Tibial nerve (tissue), 4 donors: ENCODE measurements around the gene ATP6V1C2. TPM values are rescaled to one million over a fixed set of nuclear protein-coding genes. Genes with fewer than 3 reads are reported as not detected.

ENCODE experiments used
- DNase-seq, 2 donors: peaks; one replicate each; pipeline ENCODE4 v3.0.0-alpha.2; 2019; ENCODE audit warnings: low spot score in 2 of 2
- H3K27ac ChIP-seq, 4 donors: fragments of 200-600 bp; sonication (generic) in 3 of 4; one replicate each; pipeline ENCODE4 v1.5.1; 2017 to 2019; ENCODE audit warnings: mild to moderate bottlenecking in 1 of 4
- H3K27me3 ChIP-seq, 2 donors: fragments of 200-600 bp; sonication (generic) in 1 of 2; one replicate each; pipeline versions ENCODE4 v1.5.1 to v1.6.0; 2017 to 2019
- H3K36me3 ChIP-seq, 3 donors: fragments of 200-600 bp; sonication (generic); one replicate each; pipeline ENCODE4 v1.5.1; 2018 to 2019
- H3K4me1 ChIP-seq, 4 donors: fragments of 200-600 bp; sonication (generic) in 3 of 4; one replicate each; pipeline ENCODE4 v1.5.1; 2017 to 2019
- H3K4me3 ChIP-seq, 4 donors: fragments of 200-600 bp; sonication (generic) in 3 of 4; one replicate each; pipeline ENCODE4 v1.5.1; 2017 to 2019; ENCODE audit warnings: mild to moderate bottlenecking in 1 of 4, moderate library complexity in 1 of 4
- H3K9me3 ChIP-seq, 4 donors: fragments of 200-600 bp; sonication (generic) in 3 of 4; one replicate each; pipeline ENCODE4 v1.5.1; 2017 to 2019
- CTCF ChIP-seq, 5 experiments: fragments of 200-600 bp in 3 of 5; fragments of 450-650 bp in 2 of 5; sonication (generic) in 3 of 5; IDR thresholded peaks; one replicate each; pipeline ENCODE4 v1.5.1; 2016 to 2019; ENCODE audit warnings: antibody characterized with exemption in 5 of 5, mild to moderate bottlenecking in 3 of 5, moderate library complexity in 2 of 5
- EP300 ChIP-seq, 2 donors: sonication (generic); formaldehyde crosslinking; IDR thresholded peaks; one replicate each; pipeline ENCODE4 v1.6.1; 2017; ENCODE audit warnings: antibody characterized with exemption in 2 of 2, mild to moderate bottlenecking in 1 of 2
- POLR2A ChIP-seq, 2 donors: fragments of 450-650 bp; IDR thresholded peaks; one replicate each; pipeline ENCODE4 v1.6.1; 2017; ENCODE audit warnings: antibody characterized with exemption in 2 of 2, mild to moderate bottlenecking in 2 of 2, moderate library complexity in 2 of 2
- WGBS, 2 donors: methylation state at CpG; one replicate each; pipeline ENCODE4 v1.1.5; 2018; 5-methylcytosine and 5-hydroxymethylcytosine counted together
- total RNA-seq, 4 donors: library from RNA; depleted of rRNA; stranded (reverse); fragments of >200 nt; gene quantifications; one replicate each; pipeline ENCODE4 v1.1.0, GENCODE V29; 2016

ATP6V1C2 gene
- total RNA-seq, 4 donors from 2014 or later: 0.21 to 0.66 (median 0.30) TPM; not detected in 1

GRCh38 chr2:10733566-10733925 lies 12.1 kb downstream of the ATP6V1C2 start:
- no peak for TF ChIP-seq CTCF (IDR thresholded peaks at IDR 0.05)
- no peak for TF ChIP-seq EP300 (IDR thresholded peaks at IDR 0.05)
- TF ChIP-seq POLR2A (IDR thresholded peaks at IDR 0.05): no peak
- Histone ChIP-seq H3K27me3 (no peaks in the 10 kb centered on the region), H3K27ac (no peak overlapping the region), H3K9me3 (no peaks in the 10 kb centered on the region), H3K4me1 (no peaks in the 10 kb centered on the region), H3K36me3 (no peaks in the 10 kb centered on the region), H3K4me3 (no peak overlapping the region)
- no peak for DNase-seq
- WGBS, 2 donors: 52 to 53% methylated on average over 6 of the region's 6 CpGs

- WGBS, 2 donors: 78 to 83% methylated on average over 5 of the region's 5 CpGs
- DNase-seq: no peak
- H3K27ac ChIP-seq: no peak overlapping the region
- H3K4me3 ChIP-seq: no peak overlapping the region
- H3K36me3 ChIP-seq: no peaks in the 10 kb centered on the region
- H3K4me1 ChIP-seq: no peaks in the 10 kb centered on the region
- H3K27me3 ChIP-seq: no peaks in the 10 kb centered on the region
- no peaks in the 10 kb centered on the region for H3K9me3 ChIP-seq
- TF ChIP-seq EP300 (IDR thresholded peaks at IDR 0.05) (no peak), POLR2A (IDR thresholded peaks at IDR 0.05) (no peak), CTCF (IDR thresholded peaks at IDR 0.05) (no peak)
Observed at GRCh38 chr2:10733980-10734379, 12.6 kb downstream of the ATP6V1C2 start.

- WGBS, 2 donors: 84 to 89% methylated on average over 6 of the region's 6 CpGs
- TF ChIP-seq POLR2A (IDR thresholded peaks at IDR 0.05) (no peak), EP300 (IDR thresholded peaks at IDR 0.05) (no peak), CTCF (IDR thresholded peaks at IDR 0.05) (no peak)
Observed at GRCh38 chr2:10738192-10738591, 16.8 kb downstream of the ATP6V1C2 start.

GRCh38 chr2:10740226-10740625 lies 18.8 kb downstream of the ATP6V1C2 start:
- no peaks in the 10 kb centered on the region for H3K36me3 ChIP-seq
- no peak overlapping the region for H3K4me3 ChIP-seq
- no peak for DNase-seq
- H3K27me3 ChIP-seq: no peaks in the 10 kb centered on the region
- H3K9me3 ChIP-seq: no peaks in the 10 kb centered on the region
- WGBS, 2 donors: 81 to 87% methylated on average over 3 of the region's 3 CpGs
- TF ChIP-seq POLR2A (IDR thresholded peaks at IDR 0.05) (no peak), EP300 (IDR thresholded peaks at IDR 0.05) (no peak), CTCF (IDR thresholded peaks at IDR 0.05) (no peak)
- H3K4me1 ChIP-seq: no peaks in the 10 kb centered on the region
- H3K27ac ChIP-seq: no peak overlapping the region

More at GRCh38 chr2:10738192-10738591, 16.8 kb downstream of the ATP6V1C2 start:
- Histone ChIP-seq H3K36me3 (no peaks in the 10 kb centered on the region), H3K4me3 (no peak overlapping the region), H3K4me1 (no peaks in the 10 kb centered on the region), H3K9me3 (no peaks in the 10 kb centered on the region), H3K27me3 (no peaks in the 10 kb centered on the region), H3K27ac (no peak overlapping the region)
- DNase-seq: no peak

GRCh38 chr2:10741139-10741538 lies 19.7 kb downstream of the ATP6V1C2 start:
- Histone ChIP-seq H3K9me3 (no peaks in the 10 kb centered on the region), H3K36me3 (no peaks in the 10 kb centered on the region), H3K4me1 (no peaks in the 10 kb centered on the region), H3K27me3 (no peaks in the 10 kb centered on the region), H3K27ac (no peak overlapping the region), H3K4me3 (no peak overlapping the region)
- no peak for DNase-seq
- WGBS, 2 donors: 32 to 44% methylated on average over 2 of the region's 2 CpGs
- TF ChIP-seq EP300 (IDR thresholded peaks at IDR 0.05) (no peak), CTCF (IDR thresholded peaks at IDR 0.05) (no peak), POLR2A (IDR thresholded peaks at IDR 0.05) (no peak)
